ENCODE results near the gene NAA80. TPM values are rescaled to one million over a fixed set of nuclear protein-coding genes. Genes with fewer than 3 reads are reported as not detected.
A peak's percentile ranks its signal among the peaks of the same experiment; 100 is the strongest.

Gene NAA80
- total and polyA plus RNA-seq, 2 of the 13 experiments (the other 11 are each of a cell fraction or from before 2014, with no cell fraction given): 3.4 to 8.7 TPM

- no peak for TF ChIP-seq MIER3 (CRISPR knock-in tag; IDR thresholded peaks at IDR 0.05; ENCODE audit: borderline replicate concordance)
Observed at GRCh38 chr3:50267280-50267913, 31.8 kb downstream of the NAA80 start (continued).

DNA sequence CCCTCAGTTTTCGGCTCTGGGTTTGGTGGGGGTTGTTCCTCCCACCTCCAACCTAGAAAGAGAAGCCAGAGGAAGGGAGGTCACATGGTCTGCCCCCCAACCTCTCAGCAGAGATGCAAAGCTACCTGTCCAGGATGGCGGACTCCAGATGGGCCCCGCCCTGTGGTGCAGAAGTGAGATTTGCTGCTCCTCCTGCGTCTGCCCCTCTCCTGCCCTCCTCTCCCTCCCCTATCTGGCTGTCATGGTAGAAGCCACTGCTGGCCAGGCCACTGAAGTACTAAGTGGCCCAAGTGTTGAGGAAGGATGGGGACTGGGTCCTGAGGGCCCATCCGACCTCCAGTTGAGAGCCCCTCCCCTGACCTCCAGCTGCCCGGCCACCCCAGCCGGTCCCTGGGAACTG, 32.4 kb downstream of the NAA80 start:
- H3K27ac ChIP-seq (ENCODE audit: extremely low read length, insufficient read depth, low read length): peak overlapping the region; percentile 96

More for the DNA sequence above, 32.4 kb downstream of the NAA80 start:
- H3K4me2 ChIP-seq (ENCODE audit: low read depth, low read length): peak overlapping the region; percentile 98; the same call in 1 of the 2 replicates
- no peak for DNase-seq (ENCODE audit: low spot score)
- no peaks in the 10 kb centered on the region for H3K9me3 ChIP-seq (ENCODE audit: low read length)
- BruUV-seq (replicated peaks): no TSS peak
- no peaks in the 10 kb centered on the region for H4K20me1 ChIP-seq (ENCODE audit: insufficient read depth, low read length)
- intact Hi-C loops (cut with micrococcal nuclease; ENCODE audit: unreplicated experiment) (no loop called here), in situ Hi-C loops (cut with HindIII; ENCODE audit: extremely low pct_ligation_motif_present, low pct_unique_long_range_greater_than_20kb) (no loop called here)
- TF ChIP-seq, protein P1, sequence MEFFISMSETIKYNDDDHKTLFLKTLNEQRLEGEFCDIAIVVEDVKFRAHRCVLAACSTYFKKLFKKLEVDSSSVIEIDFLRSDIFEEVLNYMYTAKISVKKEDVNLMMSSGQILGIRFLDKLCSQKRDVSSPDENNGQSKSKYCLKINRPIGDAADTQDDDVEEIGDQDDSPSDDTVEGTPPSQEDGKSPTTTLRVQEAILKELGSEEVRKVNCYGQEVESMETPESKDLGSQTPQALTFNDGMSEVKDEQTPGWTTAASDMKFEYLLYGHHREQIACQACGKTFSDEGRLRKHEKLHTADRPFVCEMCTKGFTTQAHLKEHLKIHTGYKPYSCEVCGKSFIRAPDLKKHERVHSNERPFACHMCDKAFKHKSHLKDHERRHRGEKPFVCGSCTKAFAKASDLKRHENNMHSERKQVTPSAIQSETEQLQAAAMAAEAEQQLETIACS (CRISPR knock-in tag; IDR thresholded peaks at IDR 0.05): no peak
- TF ChIP-seq ZNF329 (CRISPR knock-in tag; IDR thresholded peaks at IDR 0.05; ENCODE audit: low read depth): no peak
- no peak for TF ChIP-seq FOXK1 (CRISPR knock-in tag; IDR thresholded peaks at IDR 0.05; ENCODE audit: borderline replicate concordance, low read depth)
- no peak for TF ChIP-seq SETDB1 (CRISPR knock-in tag; IDR thresholded peaks at IDR 0.05; ENCODE audit: borderline replicate concordance)
- TF ChIP-seq, protein P2, sequence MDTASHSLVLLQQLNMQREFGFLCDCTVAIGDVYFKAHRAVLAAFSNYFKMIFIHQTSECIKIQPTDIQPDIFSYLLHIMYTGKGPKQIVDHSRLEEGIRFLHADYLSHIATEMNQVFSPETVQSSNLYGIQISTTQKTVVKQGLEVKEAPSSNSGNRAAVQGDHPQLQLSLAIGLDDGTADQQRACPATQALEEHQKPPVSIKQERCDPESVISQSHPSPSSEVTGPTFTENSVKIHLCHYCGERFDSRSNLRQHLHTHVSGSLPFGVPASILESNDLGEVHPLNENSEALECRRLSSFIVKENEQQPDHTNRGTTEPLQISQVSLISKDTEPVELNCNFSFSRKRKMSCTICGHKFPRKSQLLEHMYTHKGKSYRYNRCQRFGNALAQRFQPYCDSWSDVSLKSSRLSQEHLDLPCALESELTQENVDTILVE (CRISPR knock-in tag; IDR thresholded peaks at IDR 0.05): no peak
- peak overlapping the region in 1 of 3 experiments; percentile 83; a peak in 2 of 6 replicates for H3K4me3 ChIP-seq (replicated peaks in 1 of 3; ENCODE audit: insufficient read depth in 1 of 3, low read depth in 2 of 3, low read length in 3 of 3)
- ChIA-PET POLR2A (interaction anchor here (1.1 to 3.2 kb wide), 6 partner anchors 17 to 71 kb away, joined by 3 to 14 read pairs (median 9); partner anchors contain the start of genes IFRD2 and SLC38A3), CTCF (ENCODE audit: low intra/inter-chr PET ratio, low total read pairs) (no interaction called here)
- no peaks in the 10 kb centered on the region; a peak in 1 of 5 replicates for H3K27me3 ChIP-seq (ENCODE audit: control insufficient read depth in 1 of 2, insufficient read depth in 2 of 2, low read length in 2 of 2)
- H3K79me2 ChIP-seq (ENCODE audit: insufficient read depth, low read length): peaks cover 32% of the 10 kb centered on the region
- WGBS (ENCODE audit: low lambda C conversion rate): 77% methylated on average over 4 of the region's 7 CpGs
- no peak for FAIRE-seq
- no peak overlapping the region for H2AFZ ChIP-seq (ENCODE audit: low read length)
- peak overlapping the region; percentile 94 for H3K9ac ChIP-seq (ENCODE audit: insufficient read depth, low read depth, low read length)
- peaks cover 88% of the 10 kb centered on the region for H3K4me1 ChIP-seq (ENCODE audit: insufficient read depth, low read length)
- H3K36me3 ChIP-seq (replicated peaks in 1 of 2; ENCODE audit: control insufficient read depth in 1 of 2, insufficient read depth in 2 of 2, low read length in 2 of 2): no peaks in the 10 kb centered on the region; a peak in 2 of 5 replicates
- no peak for ATAC-seq
